Measurements from ENCODE around the gene ENPP1. TPM values are rescaled to one million over a fixed set of nuclear protein-coding genes. Genes with fewer than 3 reads are reported as not detected.
"Not testable (repeated sequence)": the region's sequence is repeated elsewhere in the genome, so short reads cannot be mapped to it uniquely, and the experiment has no call there.

Gene ENPP1
- total RNA-seq, 3 donors from 2014 or later, result 51.2 to 53.8 (median 51.5) TPM

DNA sequence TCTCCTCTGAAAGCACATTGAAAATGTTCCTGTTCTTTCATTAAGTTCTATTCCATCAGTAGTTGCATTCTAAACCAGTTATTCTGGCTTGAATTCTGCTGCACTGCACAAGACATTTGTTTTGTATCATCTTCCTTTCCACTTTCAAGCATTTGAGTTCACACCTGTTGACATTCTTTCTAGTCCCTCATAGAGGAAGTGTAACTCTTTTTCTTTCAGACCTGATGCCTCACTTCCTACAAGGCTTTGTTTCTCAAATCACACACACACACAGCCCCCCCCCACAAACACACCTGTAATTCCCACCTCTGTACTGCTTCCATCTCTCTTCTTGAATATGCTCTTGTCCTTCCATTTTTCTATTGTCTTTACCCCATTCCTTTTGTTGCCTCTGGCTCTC is 92.4 kb downstream of the ENPP1 start:
- Histone ChIP-seq H3K27ac (no peak overlapping the region), H3K27me3 (no peaks in the 10 kb centered on the region), H3K4me1 (no peaks in the 10 kb centered on the region), H3K36me3 (no peaks in the 10 kb centered on the region), H3K9me3 (no peaks in the 10 kb centered on the region), H3K4me3 (no peak overlapping the region)
- TF ChIP-seq POLR2A (IDR thresholded peaks at IDR 0.05) (no peak), POLR2AphosphoS5 (IDR thresholded peaks at IDR 0.05) (no peak)
- TF ChIP-seq, protein P1, sequence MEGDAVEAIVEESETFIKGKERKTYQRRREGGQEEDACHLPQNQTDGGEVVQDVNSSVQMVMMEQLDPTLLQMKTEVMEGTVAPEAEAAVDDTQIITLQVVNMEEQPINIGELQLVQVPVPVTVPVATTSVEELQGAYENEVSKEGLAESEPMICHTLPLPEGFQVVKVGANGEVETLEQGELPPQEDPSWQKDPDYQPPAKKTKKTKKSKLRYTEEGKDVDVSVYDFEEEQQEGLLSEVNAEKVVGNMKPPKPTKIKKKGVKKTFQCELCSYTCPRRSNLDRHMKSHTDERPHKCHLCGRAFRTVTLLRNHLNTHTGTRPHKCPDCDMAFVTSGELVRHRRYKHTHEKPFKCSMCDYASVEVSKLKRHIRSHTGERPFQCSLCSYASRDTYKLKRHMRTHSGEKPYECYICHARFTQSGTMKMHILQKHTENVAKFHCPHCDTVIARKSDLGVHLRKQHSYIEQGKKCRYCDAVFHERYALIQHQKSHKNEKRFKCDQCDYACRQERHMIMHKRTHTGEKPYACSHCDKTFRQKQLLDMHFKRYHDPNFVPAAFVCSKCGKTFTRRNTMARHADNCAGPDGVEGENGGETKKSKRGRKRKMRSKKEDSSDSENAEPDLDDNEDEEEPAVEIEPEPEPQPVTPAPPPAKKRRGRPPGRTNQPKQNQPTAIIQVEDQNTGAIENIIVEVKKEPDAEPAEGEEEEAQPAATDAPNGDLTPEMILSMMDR (IDR thresholded peaks at IDR 0.05), result no peak
- intact Hi-C loops (cut with DNase I; ENCODE audit: low total_unique reads), result no loop called here
- no peak for DNase-seq (ENCODE audit: low spot score in 2 of 2)

DNA sequence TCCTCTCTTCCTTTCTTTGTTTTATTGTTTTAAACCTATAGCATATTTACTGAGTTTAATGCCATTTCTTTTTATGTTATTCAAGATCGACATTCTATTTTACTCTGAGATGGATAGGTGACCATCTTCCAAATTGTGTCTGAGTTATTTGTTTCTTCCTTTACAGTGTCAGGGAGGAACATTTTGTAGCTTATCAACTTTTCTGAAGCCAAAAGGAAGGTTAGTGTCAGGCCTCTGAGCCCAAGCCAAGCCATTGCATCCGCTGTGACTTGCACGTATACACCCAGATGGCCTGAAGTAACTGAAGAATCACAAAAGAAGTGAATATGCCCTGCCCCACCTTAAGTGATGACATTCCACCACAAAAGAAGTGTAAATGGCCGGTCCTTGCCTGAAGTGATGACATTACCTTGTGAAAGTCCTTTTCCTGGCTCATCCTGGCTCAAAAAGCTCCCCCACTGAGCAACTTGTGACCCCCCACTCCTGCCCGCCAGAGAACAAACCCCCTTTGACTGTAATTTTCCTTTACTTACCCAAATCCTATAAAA is 93.6 kb downstream of the ENPP1 start:
- intact Hi-C loops (cut with DNase I; ENCODE audit: low total_unique reads); H3K36me3 ChIP-seq; DNase-seq (ENCODE audit: low spot score in 2 of 2); H3K9me3 ChIP-seq; H3K4me1 ChIP-seq; H3K4me3 ChIP-seq; H3K27ac ChIP-seq; H3K27me3 ChIP-seq: not testable (repeated sequence)

DNA sequence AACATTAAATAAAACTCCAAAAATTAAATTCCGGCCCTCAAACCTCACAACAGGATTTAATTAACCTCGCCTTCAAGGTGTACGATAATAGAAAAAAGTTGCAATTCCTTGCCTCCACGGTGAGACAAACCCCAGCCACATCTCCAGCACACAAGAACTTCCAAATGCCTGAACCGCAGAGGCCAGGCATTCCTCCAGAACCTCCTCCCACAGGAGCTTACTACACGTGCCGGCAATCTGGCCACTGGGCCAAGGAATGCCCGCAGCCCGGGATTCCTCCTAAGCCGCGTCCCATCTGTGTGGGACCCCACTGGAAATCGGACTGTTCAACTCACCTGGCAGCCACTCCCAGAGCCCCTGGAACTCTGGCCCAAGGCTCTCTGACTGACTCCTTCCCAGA is 95.9 kb downstream of the ENPP1 start:
- H3K36me3 ChIP-seq; H3K27me3 ChIP-seq; H3K27ac ChIP-seq; H3K4me3 ChIP-seq; H3K4me1 ChIP-seq; DNase-seq (ENCODE audit: low spot score in 2 of 2); H3K9me3 ChIP-seq; intact Hi-C loops (cut with DNase I; ENCODE audit: low total_unique reads): not testable (repeated sequence)

DNA sequence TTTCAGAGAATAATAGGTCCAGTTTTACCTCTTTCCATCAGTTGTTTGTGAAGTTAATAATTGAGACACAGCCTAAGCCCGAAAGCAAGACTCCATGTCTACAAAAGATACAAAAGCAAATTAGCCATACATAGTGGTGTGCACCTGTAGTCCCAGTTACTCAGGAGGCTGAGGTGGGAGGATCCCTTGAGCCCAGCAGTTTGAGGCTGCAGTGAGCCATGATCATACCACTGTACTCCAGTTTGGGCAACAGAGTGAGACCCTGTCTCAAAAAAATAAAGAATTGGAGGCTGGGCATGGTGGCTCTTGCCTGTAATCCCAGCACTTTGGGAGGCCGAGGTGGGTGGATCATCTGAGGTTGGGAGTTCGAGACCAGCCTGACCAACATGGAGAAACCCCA is 101.0 kb downstream of the ENPP1 start:
- H3K36me3 ChIP-seq; intact Hi-C loops (cut with DNase I; ENCODE audit: low total_unique reads); H3K27ac ChIP-seq; DNase-seq (ENCODE audit: low spot score in 2 of 2); H3K4me3 ChIP-seq; H3K27me3 ChIP-seq; H3K4me1 ChIP-seq; H3K9me3 ChIP-seq: not testable (repeated sequence)

DNA sequence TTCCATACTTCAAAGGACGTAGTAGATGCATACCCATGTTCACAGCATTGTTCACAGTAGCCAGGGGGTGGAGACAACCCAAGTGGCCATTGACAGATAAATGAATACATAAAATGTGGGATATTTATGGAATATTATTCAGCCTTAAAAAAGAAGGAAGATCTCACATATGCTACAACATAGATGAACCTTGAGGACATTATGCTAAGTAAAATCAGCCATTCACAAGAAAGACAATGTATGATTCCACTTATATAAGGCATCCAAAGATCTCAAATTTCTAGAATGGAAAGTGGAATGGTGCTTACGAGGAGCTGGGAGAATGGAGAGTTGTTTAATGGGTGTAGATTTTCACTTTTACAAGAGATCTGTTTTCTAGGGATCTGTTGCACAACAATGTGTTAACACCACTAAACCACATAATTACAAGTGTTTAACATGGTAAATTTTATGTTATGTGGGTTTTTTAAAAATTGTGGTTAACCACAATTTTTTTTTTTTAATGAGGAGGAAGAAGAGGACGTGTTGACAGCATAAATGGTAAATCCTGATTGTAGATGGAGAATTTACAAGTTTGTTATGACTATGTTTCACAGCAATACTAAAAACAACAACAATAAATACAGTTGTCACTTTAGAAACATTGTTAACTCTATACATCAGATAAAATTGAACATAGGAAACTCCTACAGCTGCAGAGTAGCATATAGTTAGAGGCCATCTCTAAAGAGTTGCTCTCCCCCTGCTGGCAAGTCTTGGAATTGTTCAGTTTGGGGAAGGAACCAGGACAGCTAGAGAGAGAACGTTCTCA is 101.8 kb downstream of the ENPP1 start:
- H3K4me3 ChIP-seq, result no peak overlapping the region
- intact Hi-C loops (cut with DNase I; ENCODE audit: low total_unique reads), result no loop called here
- no peaks in the 10 kb centered on the region for H3K9me3 ChIP-seq
- H3K4me1 ChIP-seq, result no peaks in the 10 kb centered on the region
- H3K27ac ChIP-seq, result no peak overlapping the region
- TF ChIP-seq, protein P1 (IDR thresholded peaks at IDR 0.05), result peak; percentile 76 to 89 (median 77)
- no peak for TF ChIP-seq POLR2A (IDR thresholded peaks at IDR 0.05)
- no peaks in the 10 kb centered on the region for H3K27me3 ChIP-seq
- no peaks in the 10 kb centered on the region for H3K36me3 ChIP-seq
- DNase-seq (ENCODE audit: low spot score in 2 of 2), result peak; percentile 58 to 65

DNA sequence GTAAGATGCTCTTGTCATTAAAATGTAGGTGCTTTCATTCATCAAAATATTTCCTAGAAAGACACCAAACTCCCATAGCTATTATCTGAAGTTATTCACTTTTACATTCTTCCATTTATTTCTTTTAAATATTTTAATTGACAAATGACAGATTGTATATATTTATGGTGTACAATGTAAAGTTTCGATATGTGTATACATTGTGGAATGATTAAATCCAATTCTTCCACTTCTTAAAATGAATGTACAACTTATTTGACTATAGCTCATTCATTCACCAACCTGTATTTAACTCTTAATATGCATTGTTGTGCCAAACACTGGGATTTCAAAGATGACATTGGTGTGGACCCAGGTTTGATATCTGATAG is 102.4 kb downstream of the ENPP1 start:
- intact Hi-C loops (cut with DNase I; ENCODE audit: low total_unique reads), result no loop called here
- Histone ChIP-seq H3K4me1 (no peaks in the 10 kb centered on the region), H3K27ac (no peak overlapping the region), H3K36me3 (no peaks in the 10 kb centered on the region), H3K4me3 (no peak overlapping the region), H3K27me3 (no peaks in the 10 kb centered on the region), H3K9me3 (no peaks in the 10 kb centered on the region)
- TF ChIP-seq POLR2AphosphoS5 (IDR thresholded peaks at IDR 0.05) (no peak), POLR2A (IDR thresholded peaks at IDR 0.05) (no peak)
- TF ChIP-seq, protein P1 (IDR thresholded peaks at IDR 0.05), result no peak
- no peak for DNase-seq (ENCODE audit: low spot score in 2 of 2)
